GM12878 (cell line): ENCODE measurements around the gene ZNF566. TPM values are rescaled to one million over a fixed set of nuclear protein-coding genes. Genes with fewer than 3 reads are reported as not detected.

Experiments used
- ATAC-seq: fragments of 200-7000 bp; cut with Tn5 transposase; 3 replicates; pipeline ENCODE4 v1.9.1; 2020; ENCODE audit warnings: mild to moderate bottlenecking, moderate library complexity
- Bru-seq: library from RNA; stranded (reverse); fragments of 400-500 nt; gene quantifications from one replicate; lab custom pipeline; 2021; lab: Mats Ljungman, UMichigan
- BruChase-seq, 2 experiments: library from RNA; stranded (reverse); fragments of 400-500 nt; gene quantifications; one replicate each; lab custom pipeline; 2021; lab: Mats Ljungman, UMichigan
- BruUV-seq: library from RNA; stranded (reverse); fragments of 400-500 nt; replicated peaks from 2 replicates; lab custom pipeline; 2021; lab: Mats Ljungman, UMichigan
- CTCF ChIA-PET: fragments of 300-600 bp; sonication (Branson Sonifier 250); formaldehyde crosslinking; extraction: SDS; loops from one replicate; lab custom pipeline; 2021; ENCODE audit warnings: inconsistent platforms; lab: Yijun Ruan, JAX
- POLR2A ChIA-PET: fragments of 350-600 bp; formaldehyde crosslinking; extraction: SDS; loops from one replicate; lab custom pipeline; 2021; ENCODE audit warnings: inconsistent platforms; lab: Charles Lee
- RAD21 ChIA-PET: fragments of 300-600 bp; sonication (Branson Sonifier 250); formaldehyde crosslinking; loops from one replicate; lab custom pipeline; 2023; ENCODE audit warnings: antibody characterized with exemption; ENCODE audit not compliant: unreplicated experiment; lab: Charles Lee
- SMC1A ChIA-PET: fragments of 300-600 bp; sonication (Branson Sonifier 250); formaldehyde crosslinking; loops from one replicate; lab custom pipeline; 2023; ENCODE audit not compliant: unreplicated experiment, uncharacterized antibody; lab: Charles Lee
- DNase-seq: peaks from one replicate; pipeline ENCODE4 v3.0.0-alpha.2; 2011; ENCODE audit warnings: low read depth, low spot score
- FAIRE-seq: peaks from 3 replicates; lab custom pipeline; 2011; peaks lifted over from hg19 to GRCh38; lab: Jason Lieb, UNC
- H2AFZ ChIP-seq: 2 replicates; pipeline ENCODE4 v1.6.0; 2011; ENCODE audit warnings: low read depth, low read length, control low read depth; ENCODE audit not compliant: control insufficient read depth
- H3K27ac ChIP-seq: 2 replicates; pipeline ENCODE4 v1.5.1; 2011; ENCODE audit warnings: control low read depth; ENCODE audit not compliant: control insufficient read depth, insufficient read depth
- H3K27me3 ChIP-seq, 2 experiments: replicated peaks in 1 of 2; 2 replicates each; pipeline versions ENCODE4 v1.6.0 to v1.6.1; 2011; ENCODE audit warnings: low read length in 1 of 2; ENCODE audit not compliant: control insufficient read depth in 2 of 2, insufficient read depth in 2 of 2
- H3K36me3 ChIP-seq, 2 experiments: 2 replicates each; pipeline ENCODE4 v1.5.1; 2011; ENCODE audit warnings: low read length in 1 of 2; ENCODE audit not compliant: control insufficient read depth in 2 of 2, insufficient read depth in 2 of 2
- H3K4me1 ChIP-seq: 2 replicates; pipeline ENCODE4 v1.6.1; 2011; ENCODE audit warnings: mild to moderate bottlenecking, low read length, moderate library complexity, mixed read lengths; ENCODE audit not compliant: control insufficient read depth, insufficient read depth
- H3K4me2 ChIP-seq: 2 replicates; pipeline ENCODE4 v1.6.0; 2011; ENCODE audit warnings: control low read depth; ENCODE audit not compliant: control insufficient read depth, insufficient read depth
- H3K4me3 ChIP-seq: fragments of 200-600 bp; sonication (generic); 2 replicates; pipeline ENCODE4 v1.5.1; 2016
- H3K79me2 ChIP-seq: 2 replicates; pipeline ENCODE4 v1.6.0; 2011; ENCODE audit warnings: low read length; ENCODE audit not compliant: control insufficient read depth, insufficient read depth
- H3K9ac ChIP-seq: 2 replicates; pipeline ENCODE4 v1.8.0; 2011; ENCODE audit warnings: low read length, control low read depth, mixed read lengths; ENCODE audit not compliant: control insufficient read depth, insufficient read depth
- H3K9me3 ChIP-seq: replicated peaks from 3 replicates; pipeline ENCODE4 v1.5.1; 2011; ENCODE audit warnings: mild to moderate bottlenecking, low read length; ENCODE audit not compliant: control insufficient read depth, insufficient read depth
- H4K20me1 ChIP-seq: 2 replicates; pipeline ENCODE4 v1.6.0; 2011; ENCODE audit not compliant: control insufficient read depth, insufficient read depth
- BRCA1 ChIP-seq: IDR thresholded peaks from 2 replicates; pipeline ENCODE4 v1.6.1; 2011; ENCODE audit warnings: low read depth, low read length, improper control_type of control experiment
- CEBPB ChIP-seq, 2 experiments: fragments of 150-350 bp in 1 of 2; IDR thresholded peaks; 2 replicates each; pipeline ENCODE4 v1.6.1; 2012 to 2014; ENCODE audit warnings: low read depth in 2 of 2, low read length in 2 of 2, borderline replicate concordance in 1 of 2, inconsistent platforms in 1 of 2
- DPF2 ChIP-seq: fragments of 450-650 bp; IDR thresholded peaks from 2 replicates; pipeline ENCODE4 v1.6.1; 2017; ENCODE audit warnings: mild to moderate bottlenecking
- GATAD2B ChIP-seq: fragments of 450-650 bp; conservative IDR thresholded peaks from 2 replicates; pipeline ENCODE4 v1.6.1; 2017; ENCODE audit warnings: low read depth, mild to moderate bottlenecking, moderate library complexity
- HCFC1 ChIP-seq: fragments of 150-350 bp; IDR thresholded peaks from 2 replicates; pipeline ENCODE4 v1.6.1; 2014; ENCODE audit warnings: low read length
- IKZF1 ChIP-seq: fragments of 450-650 bp; conservative IDR thresholded peaks from 2 replicates; pipeline ENCODE4 v1.6.1; 2017; ENCODE audit warnings: antibody characterized with exemption, mild to moderate bottlenecking
- MTA2 ChIP-seq: fragments of 450-650 bp; IDR thresholded peaks from 2 replicates; pipeline ENCODE4 v1.6.1; 2016; ENCODE audit warnings: low read depth, mild to moderate bottlenecking, moderate library complexity
- NBN ChIP-seq: fragments of 450-650 bp; IDR thresholded peaks from 2 replicates; pipeline ENCODE4 v1.6.1; 2016
- NFYB ChIP-seq: IDR thresholded peaks from 2 replicates; pipeline ENCODE4 v1.6.1; 2011; ENCODE audit warnings: low read depth, mild to moderate bottlenecking, low read length, improper control_type of control experiment, moderate library complexity; ENCODE audit not compliant: insufficient read depth
- RBBP5 ChIP-seq: fragments of 200-600 bp; sonication (generic); conservative IDR thresholded peaks from 2 replicates; pipeline ENCODE4 v1.6.1; 2016
- RCOR1 ChIP-seq: conservative IDR thresholded peaks from 2 replicates; pipeline ENCODE4 v1.6.1; 2012; ENCODE audit warnings: low read depth, low read length, improper control_type of control experiment
- TARDBP ChIP-seq: IDR thresholded peaks from 2 replicates; pipeline ENCODE4 v1.6.1; 2016; ENCODE audit warnings: borderline replicate concordance
- TBL1XR1 ChIP-seq: IDR thresholded peaks from 2 replicates; pipeline ENCODE4 v1.6.1; 2012; ENCODE audit warnings: low read depth, low read length, improper control_type of control experiment
- ZNF24 ChIP-seq: fragments of 450-650 bp; IDR thresholded peaks from 2 replicates; pipeline ENCODE4 v1.6.1; 2017; ENCODE audit warnings: antibody characterized with exemption, mild to moderate bottlenecking
- WGBS: methylation state at CpG from one replicate; pipeline ENCODE4 v1.1.6; 2016; ENCODE audit warnings: low lambda C conversion rate; ENCODE audit not compliant: insufficient replicate concordance, insufficient coverage; ENCODE audit errors: missing lambda C conversion rate; 5-methylcytosine and 5-hydroxymethylcytosine counted together
- in situ Hi-C: fragments of 300-500 bp; cut with MboI; formaldehyde crosslinking; loops from 9 replicates; pipeline ENCODE4 v1.14.3; 2018; ENCODE audit warnings: mixed read lengths
- intact Hi-C: fragments of 100-400 bp; cut with micrococcal nuclease; formaldehyde crosslinking; loops from one replicate; pipeline ENCODE4 v1.14.2; 2022; ENCODE audit not compliant: unreplicated experiment
- long read RNA-seq, 2 experiments: library from polyadenylated mRNA; unstranded; transcript quantifications; one replicate each; pipeline ENCODE4 v2.0.0, GENCODE V29; 2019 to 2020
- polyA minus RNA-seq, 3 experiments: library from RNA; depleted of rRNA, polyadenylated mRNA; stranded (reverse); fragments of >200 nt; gene quantifications; 2 replicates each; pipeline ENCODE4 v1.2.3, GENCODE V29; 2011
- polyA plus RNA-seq, 11 experiments: library from polyadenylated mRNA; depleted of rRNA in 4 of 11; unstranded in 6 of 11; stranded (reverse) in 5 of 11; fragments of >200 nt; fragmentation: Nextera tagmentation in 4 of 11; fragmentation: Illumina TruSeq in 1 of 11; extraction: Ambion mirVana in 4 of 11; extraction: Trizol in 1 of 11; gene quantifications; 1 replicate in 1 of 11; 2 replicates in 10 of 11; pipeline versions ENCODE4 v1.2.1 to v1.2.3, GENCODE V29; 2011 to 2016; ENCODE audit warnings: inconsistent platforms in 2 of 11, missing spikeins in 2 of 11, low read depth in 1 of 11
- total RNA-seq, 4 experiments: library from RNA; depleted of rRNA in 3 of 4; stranded (reverse); fragments of >200 nt in 3 of 4; fragmentation: Illumina TruSeq in 1 of 4; extraction: Trizol in 1 of 4; gene quantifications; 2 replicates each; pipeline versions ENCODE4 v1.2.1 to v1.2.3, GENCODE V29; 2013 to 2021
- TF ChIP-seq, protein P1 (sequence below): fragments of 450-650 bp; IDR thresholded peaks from 2 replicates; pipeline ENCODE4 v1.6.1; 2017; ENCODE audit warnings: low read depth, mild to moderate bottlenecking, moderate library complexity
- TF ChIP-seq, protein P2 (sequence below): fragments of 450-650 bp; IDR thresholded peaks from 2 replicates; pipeline ENCODE4 v1.6.1; 2016; ENCODE audit warnings: mild to moderate bottlenecking

ZNF566 gene
- total RNA-seq (2013; cell fraction: nucleolus; rRNA removed) = 42.6 and 50.9 TPM in 2 replicates
- total RNA-seq (2014; rRNA removed) (3.3 and 5.3 TPM in 2 replicates), total RNA-seq (2014; rRNA removed; fragmentation: Illumina TruSeq; extraction: Trizol) (4.7 and 5.2 TPM in 2 replicates), total RNA-seq (2021) (5.3 and 5.8 TPM in 2 replicates), polyA plus RNA-seq (2011; rRNA removed) (4.2 and 7.3 TPM in 2 replicates), polyA plus RNA-seq (2014; fragmentation: Illumina TruSeq; extraction: Trizol) (2.6 and 7.0 TPM in 2 replicates), polyA plus RNA-seq (2014; fragmentation: Nextera tagmentation; extraction: Ambion mirVana) (1 to 10 TPM; 2.5 to 4.0 TPM), polyA plus RNA-seq (2014; rRNA removed) (3.6 and 4.3 TPM in 2 replicates), polyA plus RNA-seq (2016; fragmentation: Nextera tagmentation; extraction: Ambion mirVana) (1 to 10 TPM; 3.5 to 3.8 TPM), polyA minus RNA-seq (2011; rRNA and poly(A)+ RNA removed) (4.8 and 7.2 TPM in 2 replicates), Bru-seq, nascent RNA (percentile 66 among the genes with signal in this experiment), BruChase-seq, experiment 1, labeled RNA remaining after a 6-hour chase (percentile 67 among the genes with signal in this experiment), BruChase-seq, experiment 2, labeled RNA remaining after a 2-hour chase (percentile 70 among the genes with signal in this experiment)
- 2.4 TPM for polyA plus RNA-seq (2011; ENCODE audit: low read depth)
- 2.5 and 2.6 TPM in 2 replicates for polyA plus RNA-seq (2011; cell fraction: cytosol; rRNA removed)
- 2.6 and 3.1 TPM in 2 replicates for polyA plus RNA-seq (2011; cell fraction: nucleus; rRNA removed)
- 2.8 and 5.1 TPM in 2 replicates for polyA plus RNA-seq (2012)
- polyA minus RNA-seq (2011; cell fraction: cytosol; rRNA and poly(A)+ RNA removed) = 2.4 and 3.3 TPM in 2 replicates
- 3.5 and 6.9 TPM in 2 replicates for polyA minus RNA-seq (2011; cell fraction: nucleus; rRNA and poly(A)+ RNA removed)
- long read RNA-seq, experiment 1 = 0 reads
- long read RNA-seq, experiment 2, transcript ZNF566-202 (5 exons, 2,644 nt) = major isoform, 6 of 16 reads
- long read RNA-seq, experiment 2, partial matches to known transcripts = 0 of 16 reads
- long read RNA-seq, experiment 2, other reads (novel, unspliced or antisense) = 2 of 16 reads

DNA sequence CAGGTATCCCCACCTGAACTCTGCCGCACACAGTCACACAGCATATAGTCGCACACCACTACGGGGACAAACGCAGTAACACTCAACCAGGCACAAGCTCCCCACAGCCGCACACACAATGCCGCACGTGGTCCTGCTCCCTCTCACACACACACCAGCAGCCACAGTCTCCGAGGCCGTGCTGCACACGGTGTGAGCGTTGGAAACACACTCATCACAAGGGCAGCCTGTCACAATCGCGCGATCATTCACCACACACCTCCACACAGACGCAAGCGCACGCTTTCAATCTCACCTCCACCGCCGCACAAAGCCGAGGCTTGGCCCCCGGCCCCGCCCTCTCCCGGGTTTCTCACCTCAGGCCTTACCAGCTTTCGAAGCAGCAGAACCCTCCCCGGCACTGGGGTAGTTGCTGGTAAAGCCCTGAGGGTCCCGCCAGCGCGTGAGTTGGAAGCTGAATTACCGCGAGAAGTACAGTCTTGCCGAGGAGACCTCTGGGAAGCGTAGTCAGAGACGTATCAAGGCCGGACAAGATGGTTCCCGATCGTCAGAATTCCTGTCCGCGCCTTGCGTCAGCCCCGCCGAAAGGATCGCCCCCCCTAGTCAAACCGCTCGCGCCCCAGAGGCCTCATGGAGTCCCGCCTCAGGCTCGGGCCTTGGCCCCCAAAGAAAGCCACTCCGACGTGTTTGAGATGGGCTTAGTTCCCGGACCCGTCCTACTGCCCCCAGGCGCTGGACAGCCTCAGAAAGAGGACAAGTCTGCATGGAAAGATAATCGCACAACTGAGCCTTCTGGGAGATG is at the start of gene ZNF566:
ZNF566 (minus strand) TSS at position 444 of the 802 bp plus-strand sequence. CDS start 13,004 bp downstream, outside the sequence.
- peak within 1 kb of the TSS; percentile 81 for H2AFZ ChIP-seq
- SMC1A ChIA-PET = interaction anchor here (0.6 to 1.7 kb wide), 4 partner anchors 40 to 274 kb away, joined by 3 to 5 read pairs (median 3); partner anchors contain the start of genes ZNF146 and ZNF565
- CTCF ChIA-PET = interaction anchor here (0.8 to 1.7 kb wide), 3 partner anchors 40 to 361 kb away, joined by 3 to 6 read pairs (median 3); partner anchors contain the start of genes ZNF260 and ZNF382
- ATAC-seq (peak; percentile 96), DNase-seq (peak; percentile 92), FAIRE-seq (peak; percentile 99)
- H3K9ac ChIP-seq = peak within 1 kb of the TSS; percentile 85
- H3K27ac ChIP-seq = peak within 1 kb of the TSS; percentile 93
- no peaks in the 10 kb centered on the region for H3K27me3 ChIP-seq
- H4K20me1 ChIP-seq = no peaks in the 10 kb centered on the region
- no peaks in the 10 kb centered on the region; the same call in 1 of the 2 replicates for H3K4me1 ChIP-seq
- H3K4me2 ChIP-seq = peak within 1 kb of the TSS; percentile 82
- peak within 1 kb of the TSS; percentile 79 for H3K4me3 ChIP-seq
- in situ Hi-C loops = loop anchor here (10.0 kb wide), 1 partner anchor 375 kb away; the partner anchor contains the start of genes OVOL3, POLR2I and TBCB
- WGBS = under 1% methylated on average over 53 of the region's 53 CpGs
- H3K36me3 ChIP-seq = no peaks in the 10 kb centered on the region
- POLR2A ChIA-PET = interaction anchor here (0.6 to 1.8 kb wide), 4 partner anchors 32 to 275 kb away, joined by 4 to 8 read pairs (median 6); partner anchors contain the start of genes ZFP82, ZNF146, ZNF260 and ZNF565
- H3K9me3 ChIP-seq = peaks cover 7% of the 10 kb centered on the region; the same call in 2 of the 3 replicates
- TSS peak; percentile 78 for BruUV-seq
- H3K79me2 ChIP-seq = peaks cover 2% of the 10 kb centered on the region; the same call in 1 of the 2 replicates
- intact Hi-C loops = no loop called here
- RAD21 ChIA-PET = interaction anchor here (1.4 kb wide), 2 partner anchors 281 to 361 kb away, joined by 3 read pairs; partner anchors contain the start of gene ZNF345
- TF ChIP-seq NBN (peak; percentile 81), HCFC1 (peak; percentile 78), RCOR1 (peak; percentile 35; the same call in 1 of the 2 replicates), ZNF24 (no peak), MTA2 (no peak), TBL1XR1 (peak; percentile 16), RBBP5 (no peak; the same call in 1 of the 2 replicates), CEBPB (IDR thresholded peaks at IDR 0.05; ENCODE audit: borderline replicate concordance in 1 of 2, low read depth in 2 of 2, low read length in 2 of 2) (0 out of 4 replicates have a peak, but pooled peaks of 1 of the 2 experiments have one; percentile 23), IKZF1 (peak; percentile 92), BRCA1 (peak; percentile 77), GATAD2B (0 out of 2 replicates have a peak, but pooled peaks have one; percentile 20), TARDBP (no peak), NFYB (no peak), DPF2 (peak; percentile 28; the same call in 1 of the 2 replicates)
- TF ChIP-seq, protein P1, sequence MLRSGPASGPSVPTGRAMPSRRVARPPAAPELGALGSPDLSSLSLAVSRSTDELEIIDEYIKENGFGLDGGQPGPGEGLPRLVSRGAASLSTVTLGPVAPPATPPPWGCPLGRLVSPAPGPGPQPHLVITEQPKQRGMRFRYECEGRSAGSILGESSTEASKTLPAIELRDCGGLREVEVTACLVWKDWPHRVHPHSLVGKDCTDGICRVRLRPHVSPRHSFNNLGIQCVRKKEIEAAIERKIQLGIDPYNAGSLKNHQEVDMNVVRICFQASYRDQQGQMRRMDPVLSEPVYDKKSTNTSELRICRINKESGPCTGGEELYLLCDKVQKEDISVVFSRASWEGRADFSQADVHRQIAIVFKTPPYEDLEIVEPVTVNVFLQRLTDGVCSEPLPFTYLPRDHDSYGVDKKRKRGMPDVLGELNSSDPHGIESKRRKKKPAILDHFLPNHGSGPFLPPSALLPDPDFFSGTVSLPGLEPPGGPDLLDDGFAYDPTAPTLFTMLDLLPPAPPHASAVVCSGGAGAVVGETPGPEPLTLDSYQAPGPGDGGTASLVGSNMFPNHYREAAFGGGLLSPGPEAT = peak; percentile 57; the same call in 1 of the 2 replicates
- TF ChIP-seq, protein P2, sequence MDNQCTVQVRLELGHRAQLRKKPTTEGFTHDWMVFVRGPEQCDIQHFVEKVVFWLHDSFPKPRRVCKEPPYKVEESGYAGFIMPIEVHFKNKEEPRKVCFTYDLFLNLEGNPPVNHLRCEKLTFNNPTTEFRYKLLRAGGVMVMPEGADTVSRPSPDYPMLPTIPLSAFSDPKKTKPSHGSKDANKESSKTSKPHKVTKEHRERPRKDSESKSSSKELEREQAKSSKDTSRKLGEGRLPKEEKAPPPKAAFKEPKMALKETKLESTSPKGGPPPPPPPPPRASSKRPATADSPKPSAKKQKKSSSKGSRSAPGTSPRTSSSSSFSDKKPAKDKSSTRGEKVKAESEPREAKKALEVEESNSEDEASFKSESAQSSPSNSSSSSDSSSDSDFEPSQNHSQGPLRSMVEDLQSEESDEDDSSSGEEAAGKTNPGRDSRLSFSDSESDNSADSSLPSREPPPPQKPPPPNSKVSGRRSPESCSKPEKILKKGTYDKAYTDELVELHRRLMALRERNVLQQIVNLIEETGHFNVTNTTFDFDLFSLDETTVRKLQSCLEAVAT = peak; percentile 64
